ENCODE measurements around the gene MGAT5.

The MGAT5 gene

GRCh38 chr2:134314681-134315368 is 61.0 kb downstream of the MGAT5 start:
- H3K4me1 ChIP-seq (ENCODE audit: control insufficient read depth, insufficient read depth, low read length): peaks cover 4% of the 10 kb centered on the region; the same call in 1 of the 2 replicates
- DNase-seq (ENCODE audit: low read depth, low spot score): no peak
- H3K4me3 ChIP-seq (ENCODE audit: low read length): no peak overlapping the region
- no peak overlapping the region for H3K27ac ChIP-seq (ENCODE audit: low read length)
- H3K36me3 ChIP-seq (ENCODE audit: control insufficient read depth, insufficient read depth, low read length): no peaks in the 10 kb centered on the region; the same call in 1 of the 2 replicates
- no peaks in the 10 kb centered on the region for H3K9me3 ChIP-seq (ENCODE audit: control insufficient read depth, insufficient read depth, low read length)
- no peaks in the 10 kb centered on the region for H3K27me3 ChIP-seq (ENCODE audit: control insufficient read depth, insufficient read depth, low read length)
- no CpG with 5 or more reads among the region's 5 CpGs for WGBS (ENCODE audit: insufficient coverage, insufficient read length)

GRCh38 chr2:134315471-134315870 is 61.6 kb downstream of the MGAT5 start:
- Histone ChIP-seq H3K4me3 (ENCODE audit: low read length) (no peak overlapping the region), H3K27ac (ENCODE audit: low read length) (no peak overlapping the region), H3K36me3 (ENCODE audit: control insufficient read depth, insufficient read depth, low read length) (no peaks in the 10 kb centered on the region; the same call in 1 of the 2 replicates), H3K27me3 (ENCODE audit: control insufficient read depth, insufficient read depth, low read length) (no peaks in the 10 kb centered on the region), H3K9me3 (ENCODE audit: control insufficient read depth, insufficient read depth, low read length) (no peaks in the 10 kb centered on the region), H3K4me1 (ENCODE audit: control insufficient read depth, insufficient read depth, low read length) (peaks cover 4% of the 10 kb centered on the region; the same call in 1 of the 2 replicates)
- no CpG with 5 or more reads among the region's 2 CpGs for WGBS (ENCODE audit: insufficient coverage, insufficient read length)
- no peak for DNase-seq (ENCODE audit: low read depth, low spot score)

- no peak overlapping the region for H3K27ac ChIP-seq (ENCODE audit: low read length)
- H3K4me3 ChIP-seq (ENCODE audit: low read length): no peak overlapping the region
- no peak for DNase-seq (ENCODE audit: low read depth, low spot score)
- no CpG with 5 or more reads among the region's 2 CpGs for WGBS (ENCODE audit: insufficient coverage, insufficient read length)
- H3K36me3 ChIP-seq (ENCODE audit: control insufficient read depth, insufficient read depth, low read length): no peaks in the 10 kb centered on the region; the same call in 1 of the 2 replicates
- H3K27me3 ChIP-seq (ENCODE audit: control insufficient read depth, insufficient read depth, low read length): no peaks in the 10 kb centered on the region
- peaks cover 4% of the 10 kb centered on the region; the same call in 1 of the 2 replicates for H3K4me1 ChIP-seq (ENCODE audit: control insufficient read depth, insufficient read depth, low read length)
- no peaks in the 10 kb centered on the region for H3K9me3 ChIP-seq (ENCODE audit: control insufficient read depth, insufficient read depth, low read length)
Observed at GRCh38 chr2:134319596-134320254, 65.9 kb downstream of the MGAT5 start.

- no peak overlapping the region for H3K27ac ChIP-seq (ENCODE audit: low read length)
- H3K4me3 ChIP-seq (ENCODE audit: low read length): no peak overlapping the region
- no peaks in the 10 kb centered on the region for H3K9me3 ChIP-seq (ENCODE audit: control insufficient read depth, insufficient read depth, low read length)
- no peaks in the 10 kb centered on the region; the same call in 1 of the 2 replicates for H3K36me3 ChIP-seq (ENCODE audit: control insufficient read depth, insufficient read depth, low read length)
- no peaks in the 10 kb centered on the region for H3K27me3 ChIP-seq (ENCODE audit: control insufficient read depth, insufficient read depth, low read length)
- no CpG with 5 or more reads among the region's 3 CpGs for WGBS (ENCODE audit: insufficient coverage, insufficient read length)
- no peak for DNase-seq (ENCODE audit: low read depth, low spot score)
- peaks cover 4% of the 10 kb centered on the region; the same call in 1 of the 2 replicates for H3K4me1 ChIP-seq (ENCODE audit: control insufficient read depth, insufficient read depth, low read length)
Observed at GRCh38 chr2:134320930-134321329, 67.1 kb downstream of the MGAT5 start.

- no peaks in the 10 kb centered on the region for H3K36me3 ChIP-seq (ENCODE audit: control insufficient read depth, insufficient read depth, low read length)
- no peak overlapping the region for H3K4me3 ChIP-seq (ENCODE audit: low read length)
- no peaks in the 10 kb centered on the region for H3K27me3 ChIP-seq (ENCODE audit: control insufficient read depth, insufficient read depth, low read length)
- WGBS (ENCODE audit: insufficient coverage, insufficient read length): no CpG with 5 or more reads among the region's 1 CpG
- H3K9me3 ChIP-seq (ENCODE audit: control insufficient read depth, insufficient read depth, low read length): no peaks in the 10 kb centered on the region
- no peak overlapping the region for H3K27ac ChIP-seq (ENCODE audit: low read length)
- DNase-seq (ENCODE audit: low read depth, low spot score): no peak
- H3K4me1 ChIP-seq (ENCODE audit: control insufficient read depth, insufficient read depth, low read length): peaks cover 4% of the 10 kb centered on the region; the same call in 1 of the 2 replicates
Observed at GRCh38 chr2:134323777-134324176, 69.9 kb downstream of the MGAT5 start.

GRCh38 chr2:134324430-134324829 is 70.6 kb downstream of the MGAT5 start:
- no peaks in the 10 kb centered on the region for H3K36me3 ChIP-seq (ENCODE audit: control insufficient read depth, insufficient read depth, low read length)
- WGBS (ENCODE audit: insufficient coverage, insufficient read length): no CpG with 5 or more reads among the region's 4 CpGs
- H3K4me3 ChIP-seq (ENCODE audit: low read length): no peak overlapping the region
- H3K27ac ChIP-seq (ENCODE audit: low read length): no peak overlapping the region
- no peaks in the 10 kb centered on the region for H3K27me3 ChIP-seq (ENCODE audit: control insufficient read depth, insufficient read depth, low read length)
- no peak for DNase-seq (ENCODE audit: low read depth, low spot score)
- peaks cover 3% of the 10 kb centered on the region; the same call in 1 of the 2 replicates for H3K4me1 ChIP-seq (ENCODE audit: control insufficient read depth, insufficient read depth, low read length)
- H3K9me3 ChIP-seq (ENCODE audit: control insufficient read depth, insufficient read depth, low read length): no peaks in the 10 kb centered on the region

DNA sequence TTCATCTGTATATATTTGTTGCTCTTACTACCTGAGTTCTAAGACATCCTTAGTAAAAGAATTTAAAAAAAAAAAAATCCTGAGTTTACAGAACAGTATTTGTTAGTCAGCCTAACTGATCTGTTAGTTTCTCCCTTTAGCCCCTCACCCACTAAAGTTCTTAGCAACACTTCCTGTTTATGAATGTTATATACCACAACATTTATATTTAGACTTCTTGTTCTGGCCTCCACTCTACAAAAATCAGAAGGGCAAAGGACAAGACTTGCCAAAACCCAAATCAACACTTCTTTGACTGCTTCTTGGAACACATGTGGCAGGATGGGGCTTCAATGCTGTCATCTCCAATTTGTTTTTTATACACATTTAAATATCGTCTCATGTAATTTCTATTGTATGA is 71.1 kb downstream of the MGAT5 start:
- H3K4me1 ChIP-seq (ENCODE audit: control insufficient read depth, insufficient read depth, low read length): no peaks in the 10 kb centered on the region
- no peaks in the 10 kb centered on the region for H3K27me3 ChIP-seq (ENCODE audit: control insufficient read depth, insufficient read depth, low read length)
- DNase-seq (ENCODE audit: low read depth, low spot score): no peak
- no CpG with 5 or more reads among the region's 1 CpG for WGBS (ENCODE audit: insufficient coverage, insufficient read length)
- no peaks in the 10 kb centered on the region for H3K9me3 ChIP-seq (ENCODE audit: control insufficient read depth, insufficient read depth, low read length)
- no peak overlapping the region for H3K4me3 ChIP-seq (ENCODE audit: low read length)
- H3K27ac ChIP-seq (ENCODE audit: low read length): no peak overlapping the region
- no peaks in the 10 kb centered on the region for H3K36me3 ChIP-seq (ENCODE audit: control insufficient read depth, insufficient read depth, low read length)

DNA sequence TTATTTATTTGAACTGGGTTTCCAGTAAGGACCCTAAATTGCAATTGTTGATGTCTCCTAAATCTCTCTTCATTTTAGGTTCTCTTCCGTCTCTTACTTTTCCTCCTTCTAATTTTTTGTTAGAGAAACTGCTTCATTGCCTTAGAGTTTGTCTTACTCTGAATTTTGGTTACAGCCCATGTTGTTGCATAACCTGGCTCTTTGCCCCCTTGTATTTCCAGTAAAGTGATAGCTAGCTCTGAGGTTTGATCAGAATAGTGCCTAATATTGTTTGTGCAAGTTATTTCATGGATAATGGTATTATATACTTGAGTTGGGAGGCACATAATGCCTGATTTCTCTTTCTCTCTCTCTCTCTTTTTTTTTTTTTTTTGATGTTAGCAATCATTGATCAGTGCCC is 71.8 kb downstream of the MGAT5 start:
- H3K4me1 ChIP-seq (ENCODE audit: control insufficient read depth, insufficient read depth, low read length): no peaks in the 10 kb centered on the region
- no peak for DNase-seq (ENCODE audit: low read depth, low spot score)
- H3K27me3 ChIP-seq (ENCODE audit: control insufficient read depth, insufficient read depth, low read length): no peaks in the 10 kb centered on the region
- H3K27ac ChIP-seq (ENCODE audit: low read length): no peak overlapping the region
- no CpG with 5 or more reads among the region's 1 CpG for WGBS (ENCODE audit: insufficient coverage, insufficient read length)
- H3K4me3 ChIP-seq (ENCODE audit: low read length): no peak overlapping the region
- no peaks in the 10 kb centered on the region for H3K9me3 ChIP-seq (ENCODE audit: control insufficient read depth, insufficient read depth, low read length)
- H3K36me3 ChIP-seq (ENCODE audit: control insufficient read depth, insufficient read depth, low read length): no peaks in the 10 kb centered on the region

GRCh38 chr2:134327367-134327766 is 73.5 kb downstream of the MGAT5 start:
- Histone ChIP-seq H3K4me3 (ENCODE audit: low read length) (no peak overlapping the region), H3K9me3 (ENCODE audit: control insufficient read depth, insufficient read depth, low read length) (no peaks in the 10 kb centered on the region), H3K36me3 (ENCODE audit: control insufficient read depth, insufficient read depth, low read length) (no peaks in the 10 kb centered on the region), H3K27ac (ENCODE audit: low read length) (no peak overlapping the region), H3K4me1 (ENCODE audit: control insufficient read depth, insufficient read depth, low read length) (no peaks in the 10 kb centered on the region), H3K27me3 (ENCODE audit: control insufficient read depth, insufficient read depth, low read length) (no peaks in the 10 kb centered on the region)
- no peak for DNase-seq (ENCODE audit: low read depth, low spot score)
- no CpG with 5 or more reads among the region's 2 CpGs for WGBS (ENCODE audit: insufficient coverage, insufficient read length)

GRCh38 chr2:134331081-134331480 is 77.2 kb downstream of the MGAT5 start:
- H3K9me3 ChIP-seq (ENCODE audit: control insufficient read depth, insufficient read depth, low read length): no peaks in the 10 kb centered on the region
- no peaks in the 10 kb centered on the region for H3K4me1 ChIP-seq (ENCODE audit: control insufficient read depth, insufficient read depth, low read length)
- no peaks in the 10 kb centered on the region for H3K36me3 ChIP-seq (ENCODE audit: control insufficient read depth, insufficient read depth, low read length)
- H3K4me3 ChIP-seq (ENCODE audit: low read length): no peak overlapping the region
- H3K27ac ChIP-seq (ENCODE audit: low read length): no peak overlapping the region
- no CpG with 5 or more reads among the region's 3 CpGs for WGBS (ENCODE audit: insufficient coverage, insufficient read length)
- H3K27me3 ChIP-seq (ENCODE audit: control insufficient read depth, insufficient read depth, low read length): no peaks in the 10 kb centered on the region
- DNase-seq (ENCODE audit: low read depth, low spot score): no peak
